Subcutaneous adipose tissue (tissue), 4 donors: Measurements from ENCODE around the gene CD200. TPM values are rescaled to one million over a fixed set of nuclear protein-coding genes. Genes with fewer than 3 reads are reported as not detected.

Experiments
- CTCF ChIP-seq: fragments of 450-650 bp; IDR thresholded peaks from one replicate; pipeline ENCODE4 v1.5.1; 2016; ENCODE audit warnings: low read depth, mild to moderate bottlenecking, control low read depth, antibody characterized with exemption, moderate library complexity
- total RNA-seq, 4 donors: library from RNA; depleted of rRNA; stranded (reverse); fragments of >200 nt; gene quantifications; one replicate each; pipeline ENCODE4 v1.1.0, GENCODE V29; 2016

CD200 gene
- total RNA-seq, 4 donors from 2014 or later: 2.6 to 10.2 (median 6.7) TPM

- TF ChIP-seq CTCF: no peak
Measured at GRCh38 chr3:112351823-112352222, 18.9 kb downstream of the CD200 start.

DNA sequence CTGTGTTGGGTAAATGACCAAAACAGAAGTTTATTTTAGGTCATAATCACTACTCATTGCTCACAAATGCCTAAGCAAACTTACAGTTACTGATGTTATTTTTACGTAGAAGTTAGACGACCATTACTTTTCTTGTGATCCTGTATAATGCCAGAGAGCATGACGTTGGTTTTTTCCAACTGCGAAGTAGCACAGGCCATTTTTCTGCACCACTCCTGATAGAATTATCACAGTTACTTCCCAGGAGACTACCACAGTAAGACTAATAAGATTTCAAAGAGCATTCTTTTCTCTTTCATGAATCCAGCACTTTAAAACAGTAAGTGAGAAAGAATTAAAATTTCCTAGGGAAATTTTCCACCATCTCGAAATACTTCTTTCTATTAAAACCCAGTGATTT, 19.8 kb downstream of the CD200 start:
- no peak for TF ChIP-seq CTCF

- TF ChIP-seq CTCF: no peak
Measured at GRCh38 chr3:112353365-112353764, 20.4 kb downstream of the CD200 start.

DNA sequence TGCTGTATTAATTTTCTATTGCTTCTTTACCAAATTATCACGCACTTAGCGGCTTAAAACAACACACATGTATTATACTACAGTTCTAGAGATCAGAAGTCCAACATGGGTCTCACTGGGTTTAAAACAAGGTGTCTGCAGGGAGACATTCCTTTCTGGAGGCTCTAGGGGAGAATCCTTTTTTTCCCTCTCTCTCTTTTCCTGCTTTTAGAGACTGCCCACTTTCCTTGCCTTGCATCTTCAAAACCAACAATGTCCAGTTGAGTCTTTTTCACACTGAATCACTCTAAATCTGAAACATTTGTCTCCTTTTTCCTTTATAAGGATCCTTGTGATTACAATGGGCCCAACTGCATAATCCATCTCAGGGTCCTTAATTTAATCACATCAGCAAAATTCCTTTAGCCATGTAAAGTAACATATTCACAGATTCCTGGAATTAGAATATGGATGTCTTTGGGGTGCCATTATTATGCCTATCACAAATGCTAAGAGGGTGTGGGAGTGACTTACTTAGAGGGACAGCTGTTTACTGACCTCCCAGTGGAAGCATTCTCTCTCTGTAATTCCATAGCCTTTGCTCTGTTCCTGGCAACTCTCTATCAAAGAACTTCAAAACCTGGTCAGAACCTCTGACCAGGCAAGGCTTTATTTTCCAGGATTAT, 21.8 kb downstream of the CD200 start:
- no peak for TF ChIP-seq CTCF

- TF ChIP-seq CTCF: no peak
Measured at GRCh38 chr3:112355307-112355687, 22.3 kb downstream of the CD200 start.

DNA sequence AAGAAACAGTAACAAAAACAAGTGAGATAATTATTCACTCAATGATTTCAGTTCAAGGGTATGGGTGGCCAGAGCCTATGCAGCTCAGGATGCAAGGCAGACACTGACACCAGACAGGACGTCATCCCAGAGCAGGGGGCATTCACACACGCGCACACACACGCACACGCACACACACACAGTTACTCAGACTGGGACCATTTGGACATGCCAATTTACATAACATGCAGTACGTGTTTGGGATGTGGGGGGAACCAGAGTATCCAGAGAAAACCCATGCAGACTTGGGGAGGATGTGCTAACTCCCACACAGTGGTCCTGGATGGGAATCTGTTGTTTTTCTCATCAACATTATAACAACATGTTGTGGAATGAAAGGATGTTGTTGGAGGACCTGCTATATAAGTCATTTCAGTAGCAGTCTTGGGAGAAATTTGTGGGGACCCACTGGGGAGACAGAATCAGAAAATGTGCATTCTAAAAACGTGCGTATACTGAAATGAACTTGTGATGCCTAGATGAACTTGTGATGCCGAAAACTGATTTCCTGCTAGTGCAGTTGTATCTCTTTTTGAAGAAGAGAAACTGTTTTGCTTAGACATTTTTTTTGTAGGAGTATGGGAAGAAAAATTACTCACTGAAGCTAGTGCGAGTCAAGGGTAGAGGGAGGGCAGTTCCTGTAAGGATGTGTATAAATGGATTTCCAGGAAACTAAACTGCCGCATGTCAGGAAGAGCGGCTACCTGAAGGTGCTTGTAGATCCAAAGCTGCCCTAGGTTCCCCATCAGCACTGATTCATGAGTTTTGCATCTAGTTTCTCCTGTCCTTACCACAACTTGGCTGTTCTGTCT, 25.2 kb downstream of the CD200 start:
- no peak for TF ChIP-seq CTCF

DNA sequence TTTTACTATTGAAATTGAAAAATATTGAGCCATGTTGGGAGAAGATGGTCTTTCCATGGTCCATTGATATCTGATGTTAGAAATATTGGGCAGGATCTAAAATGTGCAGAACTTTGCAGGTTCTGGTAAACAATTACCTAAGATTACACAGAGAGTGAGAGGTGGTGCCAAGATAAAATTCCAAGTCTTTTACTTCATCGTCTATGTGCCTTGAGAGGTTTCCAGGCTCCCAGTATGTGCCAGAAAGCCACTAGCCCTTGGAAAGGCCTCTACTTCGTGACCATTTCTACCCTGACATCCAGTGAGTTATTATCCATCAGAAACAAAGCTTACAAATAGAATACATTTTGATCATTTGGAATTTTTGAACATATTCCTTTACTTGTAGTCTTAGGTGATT, 27.6 kb downstream of the CD200 start:
- TF ChIP-seq CTCF: no peak
